ENCODE results near the gene HPS3. TPM values are rescaled to one million over a fixed set of nuclear protein-coding genes. Genes with fewer than 3 reads are reported as not detected.
A peak's percentile ranks its signal among the peaks of the same experiment; 100 is the strongest.

HPS3 gene
- total RNA-seq, 1 experiment from 2014 or later: 20.9 TPM

- no TSS peak for BruUV-seq (replicated peaks)
- Histone ChIP-seq H3K9me3 (no peaks in the 10 kb centered on the region), H3K4me3 (ENCODE audit: low read depth, low read length) (no peak overlapping the region), H3K36me3 (ENCODE audit: control insufficient read depth, insufficient read depth, low read length) (no peaks in the 10 kb centered on the region), H3K4me1 (peaks cover 4% of the 10 kb centered on the region; the same call in 1 of the 2 replicates), H3K27me3 (replicated peaks; ENCODE audit: control insufficient read depth, insufficient read depth, low read length) (no peaks in the 10 kb centered on the region)
- TF ChIP-seq CTCF (IDR thresholded peaks at IDR 0.05; ENCODE audit: insufficient read depth in 1 of 2, low read depth in 1 of 2, low read length in 1 of 2, severe bottlenecking in 1 of 2, unreplicated experiment in 1 of 2): no peak
- Mint-ChIP-seq H3K9me3 (ENCODE audit: unreplicated experiment) (no peaks in the 10 kb centered on the region), H3K4me1 (ENCODE audit: low read depth, unreplicated experiment) (peaks cover 12% of the 10 kb centered on the region), H3K27ac (ENCODE audit: unreplicated experiment) (no peak overlapping the region), H3K4me3 (ENCODE audit: unreplicated experiment) (no peak overlapping the region), H3K36me3 (ENCODE audit: insufficient read depth, unreplicated experiment) (no peaks in the 10 kb centered on the region), H3K27me3 (ENCODE audit: insufficient read depth, unreplicated experiment) (no peaks in the 10 kb centered on the region)
- intact Hi-C loops (cut with micrococcal nuclease; ENCODE audit: unreplicated experiment): no loop called here
- ChIA-PET CTCF (interaction anchor here (1.2 to 1.3 kb wide), 2 partner anchors 11 to 164 kb away, joined by 5 to 15 read pairs; no protein-coding TSS in a partner anchor), POLR2A (no interaction called here)
- no peak for DNase-seq
Measured at GRCh38 chr3:149119466-149119865, 10.0 kb upstream of the HPS3 start.

- H3K36me3 ChIP-seq (ENCODE audit: control insufficient read depth, insufficient read depth, low read length): no peaks in the 10 kb centered on the region
- CTCF ChIA-PET: interaction anchor here (0.5 to 1.6 kb wide), 14 partner anchors 9 to 369 kb away, joined by 3 to 15 read pairs (median 4); partner anchors contain the start of gene HPS3
- no peaks in the 10 kb centered on the region for H3K9me3 ChIP-seq
- H3K4me3 ChIP-seq (ENCODE audit: low read depth, low read length): no peak overlapping the region
- Mint-ChIP-seq H3K27me3 (ENCODE audit: insufficient read depth, unreplicated experiment) (no peaks in the 10 kb centered on the region), H3K36me3 (ENCODE audit: insufficient read depth, unreplicated experiment) (no peaks in the 10 kb centered on the region), H3K4me1 (ENCODE audit: low read depth, unreplicated experiment) (peaks cover 14% of the 10 kb centered on the region), H3K9me3 (ENCODE audit: unreplicated experiment) (no peaks in the 10 kb centered on the region), H3K4me3 (ENCODE audit: unreplicated experiment) (no peak overlapping the region), H3K27ac (ENCODE audit: unreplicated experiment) (no peak overlapping the region)
- peak in 1 of 2 experiments; percentile 51 for DNase-seq
- POLR2A ChIA-PET: no interaction called here
- H3K4me1 ChIP-seq: peaks cover 4% of the 10 kb centered on the region; the same call in 1 of the 2 replicates
- peak; percentile 42 to 64 for TF ChIP-seq CTCF (IDR thresholded peaks at IDR 0.05; ENCODE audit: insufficient read depth in 1 of 2, low read depth in 1 of 2, low read length in 1 of 2, severe bottlenecking in 1 of 2, unreplicated experiment in 1 of 2)
- no TSS peak for BruUV-seq (replicated peaks)
- intact Hi-C loops (cut with micrococcal nuclease; ENCODE audit: unreplicated experiment): loop anchor here (1.0 to 5.0 kb wide), 5 partner anchors 9 to 362 kb away; partner anchors contain the start of gene HPS3
- H3K27me3 ChIP-seq (replicated peaks; ENCODE audit: control insufficient read depth, insufficient read depth, low read length): no peaks in the 10 kb centered on the region
Measured at GRCh38 chr3:149120051-149120972, 9.1 kb upstream of the HPS3 start.

GRCh38 chr3:149122721-149123578 is 6.5 kb upstream of the HPS3 start:
- H3K4me3 Mint-ChIP-seq (ENCODE audit: unreplicated experiment): no peak overlapping the region
- Histone ChIP-seq H3K4me1 (peaks cover 4% of the 10 kb centered on the region; the same call in 1 of the 2 replicates), H3K9me3 (no peaks in the 10 kb centered on the region), H3K36me3 (ENCODE audit: control insufficient read depth, insufficient read depth, low read length) (no peaks in the 10 kb centered on the region), H3K27me3 (replicated peaks; ENCODE audit: control insufficient read depth, insufficient read depth, low read length) (no peaks in the 10 kb centered on the region), H3K4me3 (ENCODE audit: low read depth, low read length) (no peak overlapping the region)
- no peak overlapping the region for H3K27ac Mint-ChIP-seq (ENCODE audit: unreplicated experiment)
- CTCF ChIA-PET: no interaction called here
- intact Hi-C loops (cut with micrococcal nuclease; ENCODE audit: unreplicated experiment): loop anchor here (5.0 kb wide), 1 partner anchor 359 kb away; no protein-coding TSS in a partner anchor
- POLR2A ChIA-PET: no interaction called here
- DNase-seq: no peak
- no peaks in the 10 kb centered on the region for H3K9me3 Mint-ChIP-seq (ENCODE audit: unreplicated experiment)
- H3K4me1 Mint-ChIP-seq (ENCODE audit: low read depth, unreplicated experiment): peaks cover 14% of the 10 kb centered on the region
- no peaks in the 10 kb centered on the region for H3K36me3 Mint-ChIP-seq (ENCODE audit: insufficient read depth, unreplicated experiment)
- no TSS peak for BruUV-seq (replicated peaks)
- TF ChIP-seq CTCF (IDR thresholded peaks at IDR 0.05; ENCODE audit: insufficient read depth in 1 of 2, low read depth in 1 of 2, low read length in 1 of 2, severe bottlenecking in 1 of 2, unreplicated experiment in 1 of 2): no peak
- no peaks in the 10 kb centered on the region for H3K27me3 Mint-ChIP-seq (ENCODE audit: insufficient read depth, unreplicated experiment)
